ENCODE measurements around the gene STK32B. TPM values are rescaled to one million over a fixed set of nuclear protein-coding genes. Genes with fewer than 3 reads are reported as not detected.

The STK32B gene
- polyA plus RNA-seq, 2 of the 4 experiments (the other 2 are of a cell fraction), result 7.6 to 12.1 TPM

DNA sequence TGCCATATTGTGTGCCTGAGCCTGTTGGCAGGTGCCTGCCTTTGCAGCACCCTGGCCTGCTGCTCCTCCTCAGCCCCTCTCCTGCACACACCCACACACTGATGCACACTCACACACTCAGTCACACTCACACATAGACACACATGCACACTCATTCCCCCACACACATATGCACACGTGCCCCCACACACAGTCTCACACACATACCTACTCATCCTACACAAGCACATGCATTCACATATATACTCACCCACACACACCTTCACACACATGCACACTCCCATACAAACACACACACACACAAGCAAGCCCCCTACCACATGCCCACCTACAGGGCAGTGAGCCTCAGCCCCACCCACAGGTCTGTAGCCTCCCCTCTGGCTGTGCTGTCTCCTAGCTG, 412.1 kb downstream of the STK32B start:
- H3K4me1 ChIP-seq, result no peaks in the 10 kb centered on the region
- no peak overlapping the region for H3K4me3 ChIP-seq
- ChIA-PET POLR2A (no interaction called here), CTCF (no interaction called here)
- DNase-seq (ENCODE audit: low read depth in 1 of 2, low spot score in 1 of 2) (no peak), FAIRE-seq (no peak), ATAC-seq (no peak)
- H3K9me3 ChIP-seq, result no peaks in the 10 kb centered on the region
- 92% methylated on average over 1 of the region's 1 CpG for WGBS (ENCODE audit: missing lambda C conversion rate)
- H3K4me2 ChIP-seq, result no peak overlapping the region
- no peak overlapping the region for H3K27ac ChIP-seq
- TF ChIP-seq CHD4 (IDR thresholded peaks at IDR 0.05; ENCODE audit: borderline replicate concordance), result no peak
- no peak for TF ChIP-seq HOXB5 (CRISPR knock-in tag; IDR thresholded peaks at IDR 0.05)

DNA sequence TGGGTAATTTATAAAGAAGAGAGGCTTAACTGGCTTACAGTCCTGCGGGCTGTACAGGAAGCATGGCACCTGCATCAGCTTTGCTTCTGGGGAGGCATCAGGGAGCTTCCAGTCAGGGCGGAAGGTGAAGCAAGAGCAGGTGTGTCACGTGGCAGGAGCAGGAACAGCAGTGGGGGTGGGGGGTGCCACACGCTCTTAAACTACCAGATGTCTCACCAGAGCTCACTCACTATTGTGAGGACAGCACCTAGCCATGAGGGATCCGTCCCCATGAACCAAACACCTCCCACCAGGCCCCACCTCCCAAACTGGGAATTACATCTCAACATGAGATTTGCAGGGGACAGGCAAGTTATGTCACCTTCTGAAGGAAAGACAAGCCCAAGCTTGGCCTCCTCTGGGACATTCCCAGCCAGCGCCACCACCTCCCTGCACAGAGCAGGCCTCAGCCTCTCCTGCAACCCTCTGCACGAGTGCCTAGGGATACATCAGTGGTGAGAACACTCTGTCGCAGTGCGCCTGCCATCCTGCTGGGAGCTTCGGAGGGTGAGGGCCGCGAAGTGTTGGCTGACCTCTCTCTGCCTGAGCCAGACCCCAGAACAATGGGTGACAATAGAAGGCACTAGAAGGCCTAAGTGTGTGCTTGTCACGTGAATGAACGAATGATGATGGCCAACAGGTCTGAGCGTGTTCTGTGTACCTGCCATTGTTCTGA, 412.8 kb downstream of the STK32B start:
- H3K4me1 ChIP-seq, result no peaks in the 10 kb centered on the region
- ATAC-seq (no peak), FAIRE-seq (no peak), DNase-seq (ENCODE audit: low read depth in 1 of 2, low spot score in 1 of 2) (no peak)
- H3K9me3 ChIP-seq, result no peaks in the 10 kb centered on the region
- ChIA-PET CTCF (no interaction called here), POLR2A (no interaction called here)
- TF ChIP-seq, protein P1, sequence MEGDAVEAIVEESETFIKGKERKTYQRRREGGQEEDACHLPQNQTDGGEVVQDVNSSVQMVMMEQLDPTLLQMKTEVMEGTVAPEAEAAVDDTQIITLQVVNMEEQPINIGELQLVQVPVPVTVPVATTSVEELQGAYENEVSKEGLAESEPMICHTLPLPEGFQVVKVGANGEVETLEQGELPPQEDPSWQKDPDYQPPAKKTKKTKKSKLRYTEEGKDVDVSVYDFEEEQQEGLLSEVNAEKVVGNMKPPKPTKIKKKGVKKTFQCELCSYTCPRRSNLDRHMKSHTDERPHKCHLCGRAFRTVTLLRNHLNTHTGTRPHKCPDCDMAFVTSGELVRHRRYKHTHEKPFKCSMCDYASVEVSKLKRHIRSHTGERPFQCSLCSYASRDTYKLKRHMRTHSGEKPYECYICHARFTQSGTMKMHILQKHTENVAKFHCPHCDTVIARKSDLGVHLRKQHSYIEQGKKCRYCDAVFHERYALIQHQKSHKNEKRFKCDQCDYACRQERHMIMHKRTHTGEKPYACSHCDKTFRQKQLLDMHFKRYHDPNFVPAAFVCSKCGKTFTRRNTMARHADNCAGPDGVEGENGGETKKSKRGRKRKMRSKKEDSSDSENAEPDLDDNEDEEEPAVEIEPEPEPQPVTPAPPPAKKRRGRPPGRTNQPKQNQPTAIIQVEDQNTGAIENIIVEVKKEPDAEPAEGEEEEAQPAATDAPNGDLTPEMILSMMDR (IDR thresholded peaks at IDR 0.05), result no peak
- TF ChIP-seq NR3C1 (IDR thresholded peaks at IDR 0.05) (no peak), MYC (IDR thresholded peaks at IDR 0.05; ENCODE audit: borderline replicate concordance, low read length) (no peak), CBX2 (IDR thresholded peaks at IDR 0.05; ENCODE audit: borderline replicate concordance, low read depth) (no peak), EP300 (IDR thresholded peaks at IDR 0.05) (no peak), CHD4 (IDR thresholded peaks at IDR 0.05; ENCODE audit: borderline replicate concordance) (no peak), SMC3 (IDR thresholded peaks at IDR 0.05) (no peak), KDM1A (IDR thresholded peaks at IDR 0.05; ENCODE audit: low read depth) (no peak), FOSL2 (IDR thresholded peaks at IDR 0.05) (no peak), FOSL2 (CRISPR knock-in tag; IDR thresholded peaks at IDR 0.05) (no peak), ZNF302 (CRISPR knock-in tag; IDR thresholded peaks at IDR 0.05) (no peak), SREBF2 (IDR thresholded peaks at IDR 0.05) (no peak), ZFP36 (IDR thresholded peaks at IDR 0.05; ENCODE audit: borderline replicate concordance, partially characterized antibody) (no peak), HEYL (CRISPR knock-in tag; IDR thresholded peaks at IDR 0.05) (no peak), JUNB (IDR thresholded peaks at IDR 0.05) (no peak), JUN (IDR thresholded peaks at IDR 0.05) (no peak)
- TF ChIP-seq, protein P2, sequence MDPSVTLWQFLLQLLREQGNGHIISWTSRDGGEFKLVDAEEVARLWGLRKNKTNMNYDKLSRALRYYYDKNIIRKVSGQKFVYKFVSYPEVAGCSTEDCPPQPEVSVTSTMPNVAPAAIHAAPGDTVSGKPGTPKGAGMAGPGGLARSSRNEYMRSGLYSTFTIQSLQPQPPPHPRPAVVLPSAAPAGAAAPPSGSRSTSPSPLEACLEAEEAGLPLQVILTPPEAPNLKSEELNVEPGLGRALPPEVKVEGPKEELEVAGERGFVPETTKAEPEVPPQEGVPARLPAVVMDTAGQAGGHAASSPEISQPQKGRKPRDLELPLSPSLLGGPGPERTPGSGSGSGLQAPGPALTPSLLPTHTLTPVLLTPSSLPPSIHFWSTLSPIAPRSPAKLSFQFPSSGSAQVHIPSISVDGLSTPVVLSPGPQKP (IDR thresholded peaks at IDR 0.05; ENCODE audit: low read depth, low read length), result no peak
- TF ChIP-seq, protein P3, sequence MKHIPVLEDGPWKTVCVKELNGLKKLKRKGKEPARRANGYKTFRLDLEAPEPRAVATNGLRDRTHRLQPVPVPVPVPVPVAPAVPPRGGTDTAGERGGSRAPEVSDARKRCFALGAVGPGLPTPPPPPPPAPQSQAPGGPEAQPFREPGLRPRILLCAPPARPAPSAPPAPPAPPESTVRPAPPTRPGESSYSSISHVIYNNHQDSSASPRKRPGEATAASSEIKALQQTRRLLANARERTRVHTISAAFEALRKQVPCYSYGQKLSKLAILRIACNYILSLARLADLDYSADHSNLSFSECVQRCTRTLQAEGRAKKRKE (CRISPR knock-in tag; IDR thresholded peaks at IDR 0.05; ENCODE audit: low read depth), result no peak
- no peak overlapping the region for H3K27ac ChIP-seq
- 100% methylated on average over 7 of the region's 15 CpGs for WGBS (ENCODE audit: missing lambda C conversion rate)
- H3K4me3 ChIP-seq, result no peak overlapping the region
- H3K4me2 ChIP-seq, result no peak overlapping the region

DNA sequence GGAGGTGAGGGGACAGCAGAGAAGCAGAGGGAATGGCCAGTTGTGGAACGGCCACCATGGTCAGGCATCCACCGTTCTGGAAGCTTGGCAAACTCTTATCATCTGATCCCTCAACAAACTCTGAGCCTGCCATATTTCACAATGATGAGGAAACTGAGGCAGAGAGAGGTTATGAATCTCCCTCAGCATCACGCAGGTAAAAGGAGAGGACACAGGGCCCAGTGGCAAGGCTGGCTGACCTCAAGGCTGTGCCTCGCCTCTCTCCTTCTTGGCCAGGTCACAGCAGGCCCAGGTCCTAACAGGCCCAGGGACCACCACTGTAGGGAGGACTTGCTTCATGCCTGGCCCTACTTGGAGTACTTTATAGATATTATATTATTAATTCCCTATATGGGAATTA, 414.2 kb downstream of the STK32B start:
- no peak for ATAC-seq

More for the DNA sequence above, 414.2 kb downstream of the STK32B start:
- ChIA-PET CTCF (interaction anchor here (1.0 kb wide), 1 partner anchor 9 kb away, joined by 3 read pairs; no protein-coding TSS in a partner anchor), POLR2A (no interaction called here)
- no peak overlapping the region for H3K4me2 ChIP-seq
- TF ChIP-seq EHMT2 (IDR thresholded peaks at IDR 0.05; ENCODE audit: low read depth) (no peak), KDM5A (IDR thresholded peaks at IDR 0.05) (no peak), CHD4 (IDR thresholded peaks at IDR 0.05; ENCODE audit: borderline replicate concordance) (no peak), CHD2 (IDR thresholded peaks at IDR 0.05; ENCODE audit: low read length, partially characterized antibody) (no peak), ZSCAN20 (CRISPR knock-in tag; IDR thresholded peaks at IDR 0.05) (no peak), POLR2A (IDR thresholded peaks at IDR 0.05; ENCODE audit: low read length) (no peak)
- TF ChIP-seq, protein P4, sequence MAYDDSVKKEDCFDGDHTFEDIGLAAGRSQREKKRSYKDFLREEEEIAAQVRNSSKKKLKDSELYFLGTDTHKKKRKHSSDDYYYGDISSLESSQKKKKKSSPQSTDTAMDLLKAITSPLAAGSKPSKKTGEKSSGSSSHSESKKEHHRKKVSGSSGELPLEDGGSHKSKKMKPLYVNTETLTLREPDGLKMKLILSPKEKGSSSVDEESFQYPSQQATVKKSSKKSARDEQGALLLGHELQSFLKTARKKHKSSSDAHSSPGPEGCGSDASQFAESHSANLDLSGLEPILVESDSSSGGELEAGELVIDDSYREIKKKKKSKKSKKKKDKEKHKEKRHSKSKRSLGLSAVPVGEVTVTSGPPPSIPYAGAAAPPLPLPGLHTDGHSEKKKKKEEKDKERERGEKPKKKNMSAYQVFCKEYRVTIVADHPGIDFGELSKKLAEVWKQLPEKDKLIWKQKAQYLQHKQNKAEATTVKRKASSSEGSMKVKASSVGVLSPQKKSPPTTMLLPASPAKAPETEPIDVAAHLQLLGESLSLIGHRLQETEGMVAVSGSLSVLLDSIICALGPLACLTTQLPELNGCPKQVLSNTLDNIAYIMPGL (CRISPR knock-in tag; IDR thresholded peaks at IDR 0.05; ENCODE audit: borderline replicate concordance), result no peak
- TF ChIP-seq, protein P1 (IDR thresholded peaks at IDR 0.05), result no peak
- WGBS (ENCODE audit: missing lambda C conversion rate), result 83% methylated on average over 4 of the region's 4 CpGs
- no peak overlapping the region for H3K27ac ChIP-seq
- no peak overlapping the region for H3K4me3 ChIP-seq
- no peak for FAIRE-seq
- DNase-seq (ENCODE audit: low read depth in 1 of 2, low spot score in 1 of 2), result no peak
- H3K9me3 ChIP-seq, result no peaks in the 10 kb centered on the region
- no peaks in the 10 kb centered on the region for H3K4me1 ChIP-seq

All from A549 (cell line).